Measurements from ENCODE around the gene ATP11A.
A peak's percentile ranks its signal among the peaks of the same experiment; 100 is the strongest.
"Not testable (repeated sequence)": the region's sequence is repeated elsewhere in the genome, so short reads cannot be mapped to it uniquely, and the experiment has no call there.

ATP11A gene

DNA sequence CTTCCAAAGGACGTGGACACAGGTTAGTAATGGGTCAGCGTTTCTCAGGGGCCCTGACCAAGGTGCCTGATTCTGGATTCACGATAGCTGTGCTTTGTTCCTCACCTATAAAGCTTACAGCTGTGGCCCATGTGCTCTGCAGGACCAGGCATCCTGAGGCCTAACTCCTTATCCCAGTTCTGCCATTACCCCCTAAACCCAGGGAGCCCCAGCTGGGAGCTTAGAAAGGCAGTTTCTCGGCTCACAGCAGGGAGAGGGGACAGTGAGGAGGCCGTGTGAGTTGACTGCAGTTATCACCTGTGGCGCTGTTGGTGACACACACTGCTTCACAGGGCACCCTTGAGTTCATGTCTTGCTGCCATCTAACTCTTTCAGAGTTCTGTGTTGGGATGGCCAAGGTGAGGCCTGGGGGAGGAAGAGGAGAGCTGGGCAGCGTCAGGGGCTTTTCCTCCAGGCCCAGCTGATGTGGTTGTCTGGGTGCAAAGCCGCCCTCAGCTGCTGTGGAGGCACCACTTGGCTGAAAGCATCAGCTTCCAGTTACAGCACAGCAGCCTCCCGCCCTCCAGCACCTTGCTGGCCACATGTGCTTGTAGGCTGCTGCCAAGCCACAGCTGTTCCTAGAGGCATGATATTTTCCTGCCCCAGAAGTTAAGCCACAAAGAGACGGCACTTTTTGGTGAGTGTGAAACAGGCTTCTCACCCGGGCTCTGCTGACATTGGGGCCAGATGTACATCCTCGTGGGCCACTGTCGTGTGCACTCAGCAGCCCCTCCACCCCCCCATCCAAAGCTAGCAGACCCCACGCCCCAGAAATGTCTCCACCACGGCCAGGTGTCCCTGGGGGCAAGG lies 179.6 kb downstream of the ATP11A start:
- no peak for DNase-seq

DNA sequence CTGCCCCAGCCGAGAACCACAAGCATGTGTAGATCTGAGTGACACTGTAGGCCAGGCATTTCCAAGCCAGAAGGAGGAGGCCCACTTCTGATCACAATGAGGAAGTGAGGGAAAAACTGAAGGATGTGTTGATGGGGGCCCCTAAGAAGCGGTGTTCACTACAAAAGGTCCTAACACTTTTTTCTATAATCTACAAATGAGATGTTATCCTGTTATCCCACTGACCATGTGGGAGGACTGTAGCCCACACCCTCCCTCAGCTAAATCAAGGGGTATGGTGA lies 180.2 kb downstream of the ATP11A start:
- DNase-seq, result no peak

DNA sequence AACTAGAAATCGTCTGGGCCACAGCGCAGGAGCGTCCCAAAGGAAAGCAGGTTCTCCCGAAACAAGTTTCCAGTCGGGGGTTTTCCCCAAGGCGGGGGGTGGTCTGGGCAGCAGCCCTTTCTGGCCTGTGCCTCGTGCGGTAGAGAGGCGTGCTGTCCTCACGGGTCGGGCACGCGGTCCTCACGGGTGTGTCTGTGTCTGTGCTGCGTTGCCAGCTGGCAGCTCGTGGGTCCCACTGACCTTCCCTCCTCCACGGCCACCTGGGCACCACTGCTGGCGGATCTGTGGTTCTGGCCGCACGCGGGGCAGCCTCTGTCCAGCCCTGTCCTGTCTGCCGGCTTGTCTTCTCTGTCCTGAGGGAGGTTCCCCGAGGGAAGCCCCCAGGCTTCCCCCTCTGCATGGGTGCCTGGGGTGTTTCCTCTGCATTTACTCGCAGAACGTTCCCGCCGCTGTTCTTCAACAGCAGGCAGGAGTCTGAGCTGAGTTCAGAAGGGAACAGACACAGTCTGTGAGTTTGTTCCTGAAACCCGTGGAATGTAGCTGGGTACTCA lies 181.0 kb downstream of the ATP11A start:
- no peak for DNase-seq

DNA sequence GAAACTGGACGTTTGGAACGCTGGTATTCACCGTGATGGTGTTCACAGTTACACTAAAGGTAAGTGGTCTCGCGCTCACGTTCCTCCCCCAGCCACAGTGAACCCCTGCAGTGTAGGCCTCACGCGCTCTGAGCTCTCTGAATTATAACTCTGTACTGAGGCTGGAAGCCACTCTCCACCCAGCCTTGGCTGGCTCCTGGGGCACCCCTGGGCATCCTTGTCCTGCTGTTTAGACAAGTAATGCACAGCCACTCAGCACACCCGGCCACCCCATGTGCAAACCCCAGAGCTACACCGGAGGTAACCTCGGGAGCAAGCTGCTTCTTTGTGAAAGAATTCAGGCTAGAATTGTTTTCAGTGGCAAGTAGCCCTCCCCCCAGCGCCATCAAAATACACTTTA lies 181.9 kb downstream of the ATP11A start:
- DNase-seq, result no peak

DNA sequence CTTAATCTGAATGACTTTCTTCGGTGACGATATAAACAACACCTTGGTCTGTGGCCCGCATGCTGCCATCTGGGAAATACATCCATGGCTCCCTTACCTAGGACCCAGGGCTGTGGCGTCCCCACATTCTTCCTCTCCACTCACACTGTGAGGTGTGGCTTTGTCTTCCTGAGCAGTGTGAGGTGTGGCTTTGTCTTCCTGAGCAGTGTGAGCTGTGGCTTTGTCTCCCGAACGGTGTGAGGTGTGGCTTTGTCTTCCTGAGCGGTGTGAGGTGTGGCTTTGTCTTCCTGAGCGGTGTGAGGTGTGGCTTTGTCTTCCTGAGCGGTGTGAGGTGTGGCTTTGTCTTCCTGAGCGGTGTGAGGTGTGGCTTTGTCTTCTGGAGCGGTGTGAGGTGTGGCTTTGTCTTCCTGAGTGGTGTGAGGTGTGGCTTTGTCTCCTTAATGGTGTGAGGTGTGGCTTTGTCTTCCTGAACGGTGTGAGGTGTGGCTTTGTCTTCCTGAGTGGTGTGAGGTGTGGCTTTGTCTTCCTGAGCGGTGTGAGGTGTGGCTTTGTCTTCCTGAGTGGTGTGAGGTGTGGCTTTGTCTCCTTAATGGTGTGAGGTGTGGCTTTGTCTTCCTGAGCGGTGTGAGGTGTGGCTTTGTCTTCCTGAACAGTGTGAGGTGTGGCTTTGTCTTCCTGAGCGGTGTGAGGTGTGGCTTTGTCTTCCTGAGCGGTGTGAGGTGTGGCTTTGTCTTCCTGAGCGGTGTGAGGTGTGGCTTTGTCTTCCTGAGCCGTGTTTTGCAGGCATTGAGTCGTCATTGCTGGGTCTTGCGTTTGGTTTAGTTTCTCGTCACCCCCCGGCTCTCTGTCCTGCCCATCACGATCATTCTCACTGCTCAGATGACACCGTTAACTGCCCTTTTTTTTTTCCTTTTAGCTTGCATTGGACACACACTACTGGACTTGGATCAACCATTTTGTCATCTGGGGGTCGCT lies 183.1 kb downstream of the ATP11A start:
- DNase-seq, result not testable (repeated sequence)

DNA sequence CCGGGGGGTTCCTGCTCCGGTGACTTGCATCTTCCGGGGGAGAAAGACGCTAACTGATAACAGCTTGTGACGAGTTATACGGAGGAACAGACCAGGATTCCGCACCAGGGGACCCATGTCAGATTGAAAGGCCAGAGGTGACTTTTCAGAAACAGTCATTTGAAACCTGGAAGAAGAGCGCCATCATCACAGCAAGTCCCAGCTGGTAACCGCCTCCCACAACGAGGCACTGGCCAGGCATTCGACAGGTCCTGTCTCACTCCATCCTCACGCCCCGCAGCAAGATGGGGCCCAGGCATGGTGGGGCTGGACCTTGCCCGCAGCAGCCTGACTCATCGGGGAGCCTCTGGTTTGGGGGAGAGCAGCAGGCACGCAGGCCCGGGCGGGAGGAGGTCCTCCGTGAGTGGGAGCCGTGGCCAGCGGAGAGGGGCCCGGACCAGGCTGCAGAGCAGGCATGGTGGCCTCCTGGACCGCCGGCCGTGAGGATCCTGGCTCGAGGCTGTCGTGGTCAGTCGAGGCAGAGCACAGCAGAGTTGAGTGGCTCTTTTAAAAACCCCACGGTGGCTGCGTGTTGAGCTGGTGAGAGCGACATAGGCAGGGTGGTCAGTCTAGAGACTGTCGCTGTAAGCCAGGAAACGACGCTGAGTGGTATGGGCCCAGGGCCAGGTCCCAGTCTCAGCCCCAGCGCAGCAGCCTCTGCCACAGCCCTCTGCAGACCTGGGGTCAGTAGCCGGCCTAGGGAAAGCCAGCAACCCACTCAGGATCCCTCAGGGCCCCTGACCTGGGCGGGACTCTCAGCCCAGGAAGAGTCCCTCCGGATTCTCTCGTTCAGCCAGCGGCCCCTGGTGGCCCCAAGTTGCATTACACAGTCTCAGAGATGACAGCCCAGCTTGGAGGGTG lies 184.3 kb downstream of the ATP11A start:
- peak; percentile 90 for DNase-seq

DNA sequence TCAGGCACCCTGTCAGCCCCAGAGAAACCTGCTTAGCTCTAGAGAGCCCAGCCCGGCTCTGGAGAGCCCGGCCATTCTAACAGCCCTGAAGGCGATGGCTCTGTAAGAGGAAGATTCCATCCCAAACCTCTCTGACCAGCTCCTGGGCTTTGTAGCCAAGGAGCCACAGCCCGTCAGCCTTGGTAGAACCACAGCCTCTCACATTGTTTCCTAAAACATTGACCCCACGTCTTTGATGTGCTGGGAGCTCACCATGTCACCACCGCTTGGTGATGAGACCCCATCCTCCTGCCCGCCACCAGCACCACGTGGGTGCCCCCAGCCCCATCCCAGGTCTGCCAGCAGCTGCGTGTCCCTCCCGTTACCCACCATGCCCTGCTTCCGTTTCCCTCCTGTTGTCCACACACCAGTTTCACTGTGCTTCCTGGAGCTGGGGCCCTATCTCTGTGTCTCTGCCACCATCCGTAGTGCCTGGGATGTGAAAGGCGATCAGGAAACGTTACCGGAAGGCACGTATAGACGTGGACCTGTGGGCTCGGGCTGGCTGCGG lies 185.0 kb downstream of the ATP11A start:
- DNase-seq, result no peak

DNA sequence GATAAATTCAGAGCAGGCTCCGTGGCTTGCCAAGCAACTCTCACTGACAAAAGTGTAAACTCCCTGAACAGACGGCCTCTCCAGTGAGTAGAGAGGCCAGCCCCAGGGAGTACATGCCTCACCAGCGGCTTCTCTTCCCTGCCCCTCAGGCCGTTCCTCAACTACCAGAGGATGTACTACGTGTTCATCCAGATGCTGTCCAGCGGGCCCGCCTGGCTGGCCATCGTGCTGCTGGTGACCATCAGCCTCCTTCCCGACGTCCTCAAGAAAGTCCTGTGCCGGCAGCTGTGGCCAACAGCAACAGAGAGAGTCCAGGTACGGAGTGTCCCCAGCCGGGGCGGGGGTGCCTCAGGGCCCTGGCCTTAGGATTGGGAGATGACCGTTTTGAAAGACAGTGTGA lies 185.8 kb downstream of the ATP11A start:
- no peak for DNase-seq

DNA sequence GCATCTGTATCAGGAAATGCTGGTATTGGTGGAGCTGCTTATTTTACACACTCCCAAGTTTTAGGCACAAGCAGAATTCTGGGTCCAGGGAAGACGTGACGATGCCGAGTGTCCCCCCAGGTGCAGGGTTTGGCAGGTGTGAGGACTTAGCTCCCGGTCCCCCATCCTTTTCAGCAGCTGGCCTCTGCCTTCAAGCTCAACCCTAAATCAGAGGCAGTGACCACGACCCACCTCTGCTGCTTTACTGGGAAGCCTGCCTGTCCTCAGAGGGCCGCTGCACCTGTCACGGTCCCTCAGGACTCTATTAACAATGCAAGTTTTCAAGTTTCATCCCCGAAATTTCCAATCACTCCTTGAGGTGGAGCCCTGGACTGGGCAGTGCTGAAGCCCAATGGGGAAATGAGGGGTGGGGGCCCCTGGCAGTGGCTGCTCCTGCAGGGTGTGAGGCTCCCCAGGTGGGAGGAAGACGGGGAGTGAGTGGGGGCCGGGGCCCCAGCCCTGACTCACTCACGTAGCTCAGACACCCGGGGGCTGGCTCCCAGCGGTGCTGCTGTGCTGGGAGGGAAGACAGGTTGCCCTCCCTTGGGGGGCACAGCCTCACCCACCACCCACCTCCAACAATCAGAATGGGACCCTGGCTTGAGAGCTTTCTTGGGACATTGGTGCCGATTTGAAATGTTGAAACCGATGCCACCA lies 186.6 kb downstream of the ATP11A start:
- no peak for DNase-seq

DNA sequence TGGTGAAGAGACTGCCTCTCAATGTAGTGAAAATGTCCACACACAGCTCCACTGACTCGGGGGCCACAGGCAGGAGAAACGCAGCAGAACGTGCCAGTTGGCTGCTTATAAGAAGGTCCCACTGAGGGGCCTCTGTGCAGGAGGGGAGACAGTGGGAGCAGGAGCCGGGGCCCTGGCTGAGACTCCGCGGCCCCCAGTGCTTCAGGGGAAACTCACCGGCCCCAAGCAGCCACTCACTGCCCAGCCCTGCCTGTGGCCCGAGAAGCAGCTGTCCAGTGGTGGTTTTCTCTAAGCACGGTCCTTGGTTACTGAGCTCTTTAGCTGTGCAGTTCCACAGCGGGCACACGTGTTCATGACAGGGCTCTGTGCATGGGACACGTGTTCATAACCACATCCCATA lies 187.2 kb downstream of the ATP11A start:
- no peak for DNase-seq

DNA sequence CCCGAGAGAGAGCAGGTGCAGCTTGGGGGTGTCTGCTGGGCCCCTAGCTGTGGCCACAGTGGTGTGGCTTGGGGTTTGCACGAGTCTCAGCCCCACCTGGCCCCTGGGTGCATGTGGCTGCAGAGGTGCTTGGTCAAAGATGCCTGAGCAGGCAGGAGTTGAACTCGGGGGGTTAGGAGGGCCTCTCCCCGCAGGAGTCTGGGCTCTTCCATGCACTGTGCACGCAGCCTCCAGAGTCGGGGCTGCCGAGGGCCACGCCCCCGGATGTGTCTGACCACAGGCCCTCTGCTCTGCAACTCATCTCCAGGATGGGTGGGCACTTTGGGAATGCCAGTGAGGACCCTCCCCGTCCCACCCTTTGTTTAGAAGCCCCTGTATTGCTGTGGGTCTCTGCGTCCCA lies 187.7 kb downstream of the ATP11A start:
- DNase-seq, result no peak

DNA sequence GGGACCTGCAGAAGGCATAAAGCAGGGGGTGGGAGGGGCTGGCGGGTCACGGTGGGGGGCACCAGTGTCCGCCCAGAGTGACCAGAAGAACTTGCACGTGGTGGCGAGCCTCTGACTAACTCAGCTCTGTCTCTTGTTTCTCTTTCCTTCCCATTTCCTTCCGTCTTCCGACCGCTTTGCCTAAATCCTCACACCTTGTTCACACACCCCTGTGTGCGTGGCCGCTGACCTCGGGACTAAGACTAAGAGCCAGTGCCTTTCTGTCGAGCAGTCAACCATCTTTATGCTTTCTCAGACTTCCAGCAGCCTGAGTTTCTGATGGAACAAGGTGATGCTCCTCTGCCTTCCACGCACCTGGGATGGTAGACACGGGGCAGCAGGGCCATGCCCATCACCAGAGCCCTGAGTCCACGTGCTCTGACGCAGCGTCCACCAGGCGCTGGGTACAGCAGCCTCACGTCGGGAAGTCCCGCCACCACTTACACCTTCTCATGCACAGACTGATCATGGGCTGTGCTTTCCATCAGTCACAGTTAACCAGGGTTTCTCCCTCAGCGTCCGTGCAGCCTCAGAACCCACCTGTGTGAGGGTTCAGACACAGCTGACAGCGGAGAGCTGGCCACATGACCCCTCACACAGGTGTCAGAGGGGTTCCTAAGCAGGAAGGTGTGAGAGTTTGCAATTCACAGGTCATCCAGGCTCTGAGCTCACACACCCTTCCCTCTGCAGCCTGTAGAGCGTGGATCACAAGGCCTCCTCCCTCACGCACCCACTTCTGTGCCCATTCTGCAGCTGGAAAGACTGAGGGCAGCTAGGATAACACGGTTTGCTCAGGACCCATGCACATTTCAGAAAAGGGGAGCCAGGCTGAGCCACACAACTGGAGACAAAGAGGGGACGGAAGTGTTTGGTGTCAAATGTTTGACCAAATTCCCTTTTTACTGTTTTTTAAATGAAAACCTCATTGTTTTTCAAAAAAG lies 188.4 kb downstream of the ATP11A start:
- no peak for DNase-seq

DNA sequence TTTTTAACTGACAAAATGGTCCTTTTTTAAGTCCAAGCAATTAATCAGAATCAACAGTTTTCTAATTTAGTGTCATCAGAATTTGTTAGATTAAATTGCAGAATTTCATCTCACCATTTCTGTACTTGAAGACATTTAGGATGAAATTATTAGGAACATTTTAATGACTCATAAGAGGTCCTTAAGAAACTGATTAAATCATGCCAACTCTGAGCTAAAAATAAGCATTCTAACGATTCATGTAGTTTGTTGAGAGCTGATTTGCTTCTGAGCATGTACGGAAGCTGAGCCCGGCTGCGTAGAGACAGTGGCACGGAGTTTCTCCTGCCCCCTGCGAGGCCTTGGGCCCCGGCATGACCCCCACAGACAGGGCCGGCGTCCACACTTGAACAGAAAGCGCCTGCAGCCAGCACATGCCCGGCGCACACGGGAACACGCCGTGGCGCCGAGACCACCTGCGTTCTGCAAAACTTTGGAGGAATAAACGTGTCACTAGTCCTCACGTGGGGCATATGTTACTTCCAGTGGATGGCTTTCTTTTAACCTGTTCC lies 189.5 kb downstream of the ATP11A start:
- no peak for DNase-seq

DNA sequence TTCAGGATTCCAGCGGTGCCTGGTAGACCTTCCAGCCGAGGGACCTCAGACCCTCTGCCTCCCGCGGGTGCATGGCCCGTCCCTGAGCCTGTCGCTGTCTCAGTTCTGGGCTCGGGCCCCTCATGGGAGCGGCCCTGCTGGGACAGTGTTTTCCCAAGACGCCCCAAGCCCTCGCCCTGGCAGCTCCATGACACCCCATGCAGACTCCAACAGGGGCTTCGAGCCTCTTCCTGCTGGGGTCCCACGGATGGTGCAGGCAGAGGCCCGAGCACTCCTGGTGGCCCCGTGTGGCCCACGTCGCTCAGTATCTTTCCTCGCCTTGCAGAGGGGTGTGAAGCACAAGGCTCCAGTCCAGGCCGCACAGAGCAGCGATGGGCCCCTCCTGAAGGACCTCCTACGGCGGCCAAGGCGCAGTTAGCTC lies 190.4 kb downstream of the ATP11A start:
- no peak for DNase-seq

DNA sequence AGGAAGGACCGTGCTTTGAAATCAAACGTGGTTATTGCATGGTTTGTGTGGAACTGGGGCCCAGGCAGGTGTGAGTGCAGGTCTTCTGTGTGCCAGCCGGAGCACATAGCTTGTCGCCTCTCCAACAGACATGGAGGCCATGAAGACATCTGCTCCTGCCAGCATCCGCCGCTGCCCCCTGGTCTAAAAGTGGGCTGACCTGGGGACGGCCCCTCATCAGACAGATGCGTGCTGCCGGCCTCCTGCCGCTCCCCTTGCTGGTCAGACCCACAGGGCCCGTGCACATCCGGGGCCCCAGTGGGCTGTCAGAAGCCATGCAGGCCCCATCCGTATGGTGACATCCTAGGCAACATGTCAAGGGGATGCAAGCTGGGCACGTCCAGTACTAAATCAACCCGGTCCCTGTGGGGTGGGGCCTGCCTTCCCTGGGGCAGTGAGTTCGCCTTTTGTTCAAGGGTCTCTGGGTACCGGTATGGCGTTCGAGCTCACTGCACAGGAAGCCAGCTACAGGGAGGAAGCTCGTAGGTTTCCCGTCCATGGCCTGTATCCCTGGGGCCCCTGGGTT lies 191.2 kb downstream of the ATP11A start:
- DNase-seq, result no peak

DNA sequence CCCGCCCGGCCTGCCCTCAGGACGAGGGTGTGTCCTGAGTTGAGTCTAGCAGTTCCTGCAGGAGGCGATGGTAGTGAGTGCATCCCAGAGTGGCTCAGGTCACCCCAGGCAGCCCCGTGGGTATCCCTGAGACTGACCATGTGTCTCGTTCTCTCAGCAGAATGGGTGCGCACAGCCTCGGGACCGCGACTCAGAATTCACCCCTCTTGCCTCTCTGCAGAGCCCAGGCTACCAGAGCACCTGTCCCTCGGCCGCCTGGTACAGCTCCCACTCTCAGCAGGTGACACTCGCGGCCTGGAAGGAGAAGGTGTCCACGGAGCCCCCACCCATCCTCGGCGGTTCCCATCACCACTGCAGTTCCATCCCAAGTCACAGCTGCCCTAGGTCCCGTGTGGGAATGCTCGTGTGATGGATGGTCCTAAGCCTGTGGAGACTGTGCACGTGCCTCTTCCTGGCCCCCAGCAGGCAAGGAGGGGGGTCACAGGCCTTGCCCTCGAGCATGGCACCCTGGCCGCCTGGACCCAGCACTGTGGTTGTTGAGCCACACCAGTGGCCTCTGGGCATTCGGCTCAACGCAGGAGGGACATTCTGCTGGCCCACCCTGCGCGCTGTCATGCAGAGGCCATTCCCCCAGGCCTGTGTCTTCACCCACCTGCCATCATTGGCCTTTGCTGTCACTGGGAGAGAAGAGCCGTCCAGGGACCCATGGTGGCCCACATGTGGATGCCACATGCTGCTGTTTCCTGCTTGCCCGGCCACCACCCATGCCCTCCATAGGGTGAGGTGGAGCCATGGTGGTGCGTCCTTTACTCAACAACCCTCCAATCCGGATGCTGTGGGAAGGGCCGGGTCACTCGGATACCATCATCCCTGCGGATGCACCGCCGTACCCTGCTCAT lies 192.1 kb downstream of the ATP11A start:
- no peak for DNase-seq

DNA sequence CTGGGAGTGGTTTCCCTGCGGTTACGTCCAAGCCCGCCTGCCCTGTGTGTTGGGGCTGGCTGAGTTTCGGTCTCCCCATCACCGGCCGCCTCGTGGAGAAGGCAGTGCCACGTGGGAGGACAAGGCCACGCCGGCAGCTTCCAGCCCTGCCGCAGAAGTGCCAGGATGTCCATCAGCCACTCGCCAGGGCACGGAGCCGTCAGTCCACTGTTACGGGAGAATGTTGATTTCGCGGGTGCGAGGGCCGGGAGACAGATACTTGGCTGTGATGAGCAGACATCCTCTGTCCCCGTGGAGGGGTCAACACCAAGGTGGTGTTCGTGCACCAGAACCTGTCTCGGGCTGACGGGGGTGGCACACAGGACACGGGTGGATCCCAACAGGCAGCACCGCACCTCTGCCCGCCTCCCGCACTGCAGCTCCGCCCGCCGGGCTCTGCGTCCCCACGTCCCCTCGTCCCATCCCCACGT lies 192.8 kb downstream of the ATP11A start:
- no peak for DNase-seq

DNA sequence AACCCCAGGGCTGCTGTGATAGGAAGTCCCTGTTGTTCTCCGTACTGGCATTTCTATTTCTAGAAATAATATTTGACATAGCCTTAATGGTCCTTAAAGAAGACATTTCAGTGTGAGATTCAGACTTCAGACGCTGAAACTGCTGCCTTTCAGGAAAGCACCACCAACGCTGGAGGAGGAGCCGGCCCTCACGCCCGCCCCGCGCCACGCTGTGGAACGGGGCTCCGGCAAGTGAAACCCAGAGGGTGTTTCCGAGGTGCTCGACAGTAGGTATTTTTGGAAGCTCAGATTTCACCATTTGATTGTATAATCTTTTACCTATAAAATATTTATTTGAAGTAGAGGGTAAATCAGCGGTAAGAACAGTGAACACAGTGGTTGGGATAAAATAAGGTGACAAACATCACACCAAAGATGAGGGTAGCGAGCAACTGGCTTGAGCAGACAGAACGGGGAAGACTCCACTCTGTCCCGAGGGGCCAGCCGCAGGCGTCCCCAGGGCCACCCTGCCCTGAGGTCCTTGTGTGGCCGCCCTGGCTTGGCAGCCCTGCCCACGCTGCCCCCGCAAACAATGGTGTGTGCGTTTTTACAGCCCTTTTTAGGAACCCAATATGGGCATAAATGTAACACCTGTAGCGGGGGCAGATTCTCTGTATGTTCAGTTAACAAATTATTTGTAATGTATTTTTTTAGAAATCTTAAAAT lies 193.6 kb downstream of the ATP11A start:
- no peak for DNase-seq

Data from islet precursor cell (in vitro differentiated cells).